Lung (tissue), 12 donors: ENCODE data around the gene NFATC1. TPM values are rescaled to one million over a fixed set of nuclear protein-coding genes. Genes with fewer than 3 reads are reported as not detected.
A peak's percentile ranks its signal among the peaks of the same experiment; 100 is the strongest.

Experiments
- ATAC-seq: fragments of 200-7000 bp; cut with Tn5 transposase; one replicate; pipeline ENCODE4 v1.9.1; 2020; ENCODE audit warnings: moderate number of reproducible peaks; ENCODE audit not compliant: insufficient read depth, low FRiP score
- DNase-seq, 3 donors: peaks; one replicate each; pipeline ENCODE4 v3.0.0-alpha.2; 2013 to 2017
- H3K27ac ChIP-seq, 2 donors: one replicate each; pipeline ENCODE4 v1.5.1; 2013; ENCODE audit warnings: mild to moderate bottlenecking in 2 of 2, moderate library complexity in 2 of 2, control low read depth in 1 of 2, inconsistent platforms in 1 of 2, low read depth in 1 of 2, low read length in 1 of 2
- H3K27me3 ChIP-seq, 3 donors: one replicate each; pipeline ENCODE4 v1.5.1; 2013; ENCODE audit warnings: low read length in 2 of 3; ENCODE audit not compliant: control insufficient read depth in 3 of 3, insufficient read depth in 3 of 3
- H3K36me3 ChIP-seq, 4 donors: one replicate each; pipeline ENCODE4 v1.5.1; 2013; ENCODE audit warnings: low read length in 4 of 4, mild to moderate bottlenecking in 1 of 4, moderate library complexity in 1 of 4; ENCODE audit not compliant: control insufficient read depth in 4 of 4, insufficient read depth in 4 of 4
- H3K4me1 ChIP-seq, 5 donors: one replicate each; pipeline ENCODE4 v1.5.1; 2013; ENCODE audit warnings: low read length in 5 of 5, mild to moderate bottlenecking in 2 of 5, moderate library complexity in 1 of 5; ENCODE audit not compliant: control insufficient read depth in 5 of 5, insufficient read depth in 5 of 5
- H3K4me3 ChIP-seq: one replicate; pipeline ENCODE4 v1.5.1; 2013; ENCODE audit warnings: mild to moderate bottlenecking, control low read depth, moderate library complexity
- H3K9ac ChIP-seq, 2 donors: one replicate each; pipeline ENCODE4 v1.5.1; 2013; ENCODE audit warnings: low read length in 2 of 2, control low read depth in 1 of 2; ENCODE audit not compliant: insufficient read depth in 1 of 2
- H3K9me3 ChIP-seq, 4 donors: one replicate each; pipeline ENCODE4 v1.5.1; 2013; ENCODE audit warnings: low read length in 3 of 4, mild to moderate bottlenecking in 1 of 4, moderate library complexity in 1 of 4; ENCODE audit not compliant: control insufficient read depth in 4 of 4, insufficient read depth in 3 of 4
- WGBS, 2 donors: extraction: QIAGEN DNeasy Blood & Tissue Kit; methylation state at CpG; one replicate each; pipeline ENCODE4 v1.1.7; 2013; 5-methylcytosine and 5-hydroxymethylcytosine counted together
- polyA plus RNA-seq, 2 donors: library from polyadenylated mRNA; stranded (reverse); fragments of 200-250 nt; gene quantifications; one replicate each; pipeline ENCODE4 v1.2.1, GENCODE V29; 2013
- total RNA-seq, 2 donors: library from RNA; depleted of rRNA in 1 of 2; stranded (reverse); fragments of >200 nt in 1 of 2; gene quantifications; one replicate each; pipeline ENCODE4 v1.2.1, GENCODE V29; 2014 to 2021
- TF ChIP-seq, protein P1 (sequence below): IDR thresholded peaks from 2 replicates; pipeline ENCODE4 v1.5.1; 2012; ENCODE audit warnings: mild to moderate bottlenecking; ENCODE audit errors: control extremely low read depth, extremely low read depth
- donor health status: control.
- donor health status: control.
- donor health status: Bipolar disorder and iron deficiency.
- donor health status: healthy.
- donor health status: DM: yes; HTN: yes; CAD: no.

NFATC1 gene
- total and polyA plus RNA-seq, 4 donors, result 8.6 to 25.5 (median 12.9) TPM

DNA sequence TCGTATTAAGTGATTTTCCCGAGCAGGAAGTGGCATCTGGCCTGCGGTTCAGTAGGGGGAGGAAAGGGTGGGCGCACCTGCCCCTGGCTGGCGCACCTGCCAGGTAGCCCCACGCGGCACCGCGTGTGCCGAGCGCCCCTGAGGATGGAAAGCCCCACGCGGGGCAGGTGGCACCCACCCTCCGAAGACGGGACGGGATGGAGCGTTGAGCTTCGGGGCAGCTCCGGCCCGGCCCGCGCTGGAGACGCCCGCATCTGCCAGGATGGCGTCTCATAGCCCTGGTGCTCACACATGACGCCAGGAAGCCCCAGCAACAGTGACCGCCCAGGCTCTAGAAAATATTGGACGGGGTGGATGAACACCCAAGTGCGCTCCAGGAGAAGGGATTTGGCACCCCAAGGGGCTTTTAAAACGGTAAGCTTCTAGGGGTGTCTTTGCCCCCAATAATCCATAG, 2.5 kb upstream of the NFATC1 start:
- Histone ChIP-seq H3K4me3 (no peak overlapping the region), H3K27ac (peak overlapping the region; percentile 82 to 95), H3K36me3 (no peaks in the 10 kb centered on the region), H3K27me3 (peaks cover 0 to 70% (median 66%) of the 10 kb centered on the region in 3 donors), H3K4me1 (peaks cover 0 to 14% (median 7%) of the 10 kb centered on the region in 5 donors), H3K9ac (peak overlapping the region in 1 of 2 donors; percentile 42), H3K9me3 (peaks cover 0 to 2% (median 0%) of the 10 kb centered on the region in 4 donors)
- WGBS, 2 donors, result 3 to 6% methylated on average over 30 of the region's 30 CpGs
- ATAC-seq (no peak), DNase-seq (peak in 2 of 3 donors; percentile 52 to 73)
- TF ChIP-seq, protein P1, sequence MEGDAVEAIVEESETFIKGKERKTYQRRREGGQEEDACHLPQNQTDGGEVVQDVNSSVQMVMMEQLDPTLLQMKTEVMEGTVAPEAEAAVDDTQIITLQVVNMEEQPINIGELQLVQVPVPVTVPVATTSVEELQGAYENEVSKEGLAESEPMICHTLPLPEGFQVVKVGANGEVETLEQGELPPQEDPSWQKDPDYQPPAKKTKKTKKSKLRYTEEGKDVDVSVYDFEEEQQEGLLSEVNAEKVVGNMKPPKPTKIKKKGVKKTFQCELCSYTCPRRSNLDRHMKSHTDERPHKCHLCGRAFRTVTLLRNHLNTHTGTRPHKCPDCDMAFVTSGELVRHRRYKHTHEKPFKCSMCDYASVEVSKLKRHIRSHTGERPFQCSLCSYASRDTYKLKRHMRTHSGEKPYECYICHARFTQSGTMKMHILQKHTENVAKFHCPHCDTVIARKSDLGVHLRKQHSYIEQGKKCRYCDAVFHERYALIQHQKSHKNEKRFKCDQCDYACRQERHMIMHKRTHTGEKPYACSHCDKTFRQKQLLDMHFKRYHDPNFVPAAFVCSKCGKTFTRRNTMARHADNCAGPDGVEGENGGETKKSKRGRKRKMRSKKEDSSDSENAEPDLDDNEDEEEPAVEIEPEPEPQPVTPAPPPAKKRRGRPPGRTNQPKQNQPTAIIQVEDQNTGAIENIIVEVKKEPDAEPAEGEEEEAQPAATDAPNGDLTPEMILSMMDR, result no peak

DNA sequence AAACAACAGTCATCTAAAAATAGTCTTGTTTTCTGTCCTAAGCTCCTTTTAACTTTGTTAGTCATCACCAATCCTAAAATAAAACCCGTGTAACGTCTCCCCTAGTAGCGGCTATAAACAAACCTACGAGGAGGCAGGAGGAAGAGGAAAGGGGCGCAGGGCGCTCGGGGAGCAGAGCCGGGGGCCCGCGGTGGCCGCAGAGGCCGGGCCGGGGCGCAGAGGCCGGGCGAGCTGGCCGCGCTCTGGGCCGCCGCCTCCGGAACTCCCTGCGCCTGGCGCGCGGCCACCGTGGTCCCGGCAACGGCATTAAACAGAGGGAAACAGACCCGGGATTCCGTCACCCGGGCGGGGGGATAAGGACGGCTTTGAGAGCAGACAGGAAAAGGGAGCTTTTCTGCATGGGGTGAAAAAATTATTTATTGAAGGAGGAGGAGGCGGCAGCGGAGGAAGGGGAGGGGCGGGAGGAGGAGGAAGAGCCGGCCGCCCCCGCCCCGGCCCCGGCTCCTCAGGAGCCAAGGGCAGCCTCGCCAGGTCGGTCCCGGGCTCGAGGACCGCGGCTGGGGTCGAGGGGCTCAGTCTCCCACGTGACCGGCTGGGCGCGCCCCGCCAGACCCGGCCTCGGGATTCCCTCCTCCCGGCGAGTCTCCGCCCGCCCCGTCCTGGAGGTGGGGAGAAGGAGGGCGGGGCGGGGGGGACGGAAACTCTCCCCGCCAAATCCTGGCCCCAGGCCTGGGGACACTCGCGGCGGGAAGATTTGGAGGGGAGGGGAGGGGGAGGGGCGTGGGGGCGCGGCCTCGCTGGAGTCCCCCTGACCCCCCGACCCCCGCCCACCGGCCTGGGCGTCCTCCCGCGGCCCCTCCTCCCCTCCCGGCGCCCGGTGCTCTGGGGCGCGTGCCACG, 1.8 kb upstream of the NFATC1 start:
- Histone ChIP-seq H3K27me3 (peaks cover 0 to 69% (median 60%) of the 10 kb centered on the region in 3 donors), H3K36me3 (no peaks in the 10 kb centered on the region), H3K9ac (peak overlapping the region in 1 of 2 donors; percentile 42), H3K9me3 (peaks cover 0 to 2% (median 0%) of the 10 kb centered on the region in 4 donors), H3K4me3 (peak overlapping the region; percentile 6), H3K4me1 (peaks cover 0 to 14% (median 7%) of the 10 kb centered on the region in 5 donors), H3K27ac (peak overlapping the region; percentile 83 to 95)
- peak; percentile 49 for ATAC-seq
- WGBS, 2 donors, result 0 to 1% methylated on average over 56 to 83 of the region's 83 CpGs
- TF ChIP-seq, protein P1, result no peak
- peak; percentile 95 to 96 (median 96) for DNase-seq

DNA sequence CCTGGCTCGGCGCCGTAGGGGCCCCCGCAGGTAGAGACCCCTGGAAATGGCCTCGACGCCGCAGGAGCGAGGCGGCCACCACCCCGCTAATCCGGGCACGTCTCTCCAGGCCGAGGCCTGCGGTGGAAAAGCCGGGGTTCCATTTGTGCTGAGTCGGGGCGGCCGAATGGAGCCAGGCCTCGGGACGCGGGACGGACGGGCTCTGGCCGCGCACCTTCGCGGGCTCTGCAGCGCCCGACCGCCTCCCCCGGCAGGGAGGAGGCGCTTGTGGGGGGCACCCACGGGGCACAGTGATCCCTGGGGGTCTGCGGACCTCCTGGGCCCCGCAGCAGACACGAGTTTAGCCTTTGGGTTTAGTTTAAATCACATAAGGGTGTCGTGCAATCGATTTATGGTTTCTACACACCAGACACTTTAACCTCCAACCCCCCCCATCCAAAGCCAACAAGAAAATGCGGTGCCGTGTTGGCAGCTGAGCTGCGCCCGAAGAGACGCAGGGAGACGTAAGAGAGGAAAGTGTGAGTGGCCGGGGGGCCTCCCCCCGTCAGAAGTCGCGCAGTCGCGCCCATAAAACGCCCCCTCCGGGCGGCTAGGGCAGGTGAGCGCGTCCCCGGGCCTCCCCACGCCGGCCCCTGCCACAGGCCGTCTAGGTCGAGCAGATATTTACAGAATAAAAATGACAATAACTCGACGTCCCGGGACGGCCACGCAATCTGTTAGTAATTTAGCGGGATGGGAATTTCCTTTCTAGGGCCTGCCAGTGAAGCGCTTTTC, 1.0 kb upstream of the NFATC1 start:
- DNase-seq (peak in 1 of 3 donors; percentile 77), ATAC-seq (peak; percentile 23)
- Histone ChIP-seq H3K27me3 (peaks cover 0 to 66% (median 55%) of the 10 kb centered on the region in 3 donors), H3K4me3 (no peak overlapping the region), H3K4me1 (peaks cover 0 to 14% (median 7%) of the 10 kb centered on the region in 5 donors), H3K27ac (peak overlapping the region; percentile 69 to 83), H3K9me3 (peaks cover 0 to 2% (median 0%) of the 10 kb centered on the region in 4 donors), H3K9ac (no peak overlapping the region), H3K36me3 (no peaks in the 10 kb centered on the region)
- 1 to 2% methylated on average over 61 to 67 of the region's 67 CpGs for WGBS, 2 donors
- TF ChIP-seq, protein P1, result no peak
